ENCODE data around the gene SCG3.

Gene SCG3

DNA sequence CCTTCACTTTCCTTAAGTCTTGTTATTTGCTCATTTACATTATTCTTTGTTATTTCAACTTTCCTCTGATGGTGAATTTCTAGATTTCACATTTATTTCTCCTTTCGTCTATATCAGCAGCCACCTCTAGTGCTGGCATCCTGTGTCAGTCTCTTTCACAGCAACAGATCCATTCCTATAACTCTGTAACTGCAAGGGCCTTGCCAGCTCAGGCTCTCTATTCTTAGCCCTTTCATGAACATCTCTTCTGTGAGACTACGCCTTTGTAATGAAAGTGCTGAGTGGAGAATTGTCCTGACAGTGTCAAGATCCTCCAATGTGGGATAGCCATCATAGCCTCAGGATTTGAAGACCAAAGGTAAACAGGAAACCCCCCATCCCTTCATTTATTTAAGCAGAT is 3.9 kb upstream of the SCG3 start:
- peak in 2 of 56 donors; percentile 10 to 18 for DNase-seq

- DNase-seq, result no peak
These were observed 3.2 kb upstream of the SCG3 start for GRCh38 chr15:51678096-51678495.

DNA sequence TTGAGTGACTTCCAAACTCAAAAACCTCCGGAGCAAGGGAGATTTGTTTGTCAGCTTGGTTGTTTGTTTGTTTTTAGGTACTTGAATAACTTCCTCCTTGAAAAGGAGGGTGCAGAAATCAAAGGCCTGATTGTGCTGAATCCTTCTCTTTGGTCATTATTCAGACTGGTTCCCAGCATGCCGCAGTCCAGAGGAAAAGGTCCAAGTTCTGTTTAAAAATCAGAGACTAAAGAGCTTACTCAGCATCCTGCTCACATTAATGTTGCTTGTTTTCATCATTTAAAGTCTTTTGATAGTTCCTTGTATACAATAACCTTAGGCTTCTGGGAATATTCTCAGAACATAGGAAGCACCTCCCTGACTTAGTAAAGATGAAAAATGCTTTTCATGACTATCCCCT is 982 bp upstream of the SCG3 start:
- DNase-seq, result peak in 11 of 56 donors; percentile 2 to 43 (median 17)

GRCh38 chr15:51687565-51687964 is 6.3 kb downstream of the SCG3 start:
- no peak for DNase-seq

DNA sequence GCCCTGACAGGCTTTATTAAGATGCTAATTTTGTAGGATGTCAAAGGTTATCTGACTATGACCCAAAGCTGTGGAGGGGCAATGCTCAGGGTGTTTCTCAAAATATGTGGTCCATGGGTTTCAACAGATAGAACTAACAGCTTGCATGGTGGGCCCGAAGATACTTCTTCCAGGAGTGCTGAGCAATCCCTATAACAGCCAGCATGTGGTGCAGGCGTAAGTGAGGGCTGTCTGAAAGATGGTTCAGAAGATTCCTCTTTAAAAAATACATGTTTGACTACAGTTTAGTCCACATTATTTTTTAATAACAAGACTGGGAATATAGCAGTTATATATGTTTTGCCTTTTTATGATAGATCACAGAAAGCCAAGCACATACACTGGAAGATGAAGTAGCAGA is 7.6 kb downstream of the SCG3 start:
- DNase-seq, result no peak

DNA sequence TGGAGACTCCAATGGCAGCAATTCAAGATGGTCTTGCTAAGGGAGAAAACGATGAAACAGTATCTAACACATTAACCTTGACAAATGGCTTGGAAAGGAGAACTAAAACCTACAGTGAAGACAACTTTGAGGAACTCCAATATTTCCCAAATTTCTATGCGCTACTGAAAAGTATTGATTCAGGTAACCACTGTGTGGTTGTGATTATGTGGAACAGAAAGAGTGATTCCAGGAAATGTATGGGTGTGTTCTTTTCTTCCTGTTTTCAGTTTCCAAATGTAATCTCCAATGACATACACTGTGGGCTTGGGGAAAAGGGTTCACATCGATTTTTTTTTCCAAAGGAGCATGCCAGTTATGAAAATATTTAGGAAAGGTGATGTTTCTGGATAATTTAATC is 10.9 kb downstream of the SCG3 start:
- no peak for DNase-seq

DNA sequence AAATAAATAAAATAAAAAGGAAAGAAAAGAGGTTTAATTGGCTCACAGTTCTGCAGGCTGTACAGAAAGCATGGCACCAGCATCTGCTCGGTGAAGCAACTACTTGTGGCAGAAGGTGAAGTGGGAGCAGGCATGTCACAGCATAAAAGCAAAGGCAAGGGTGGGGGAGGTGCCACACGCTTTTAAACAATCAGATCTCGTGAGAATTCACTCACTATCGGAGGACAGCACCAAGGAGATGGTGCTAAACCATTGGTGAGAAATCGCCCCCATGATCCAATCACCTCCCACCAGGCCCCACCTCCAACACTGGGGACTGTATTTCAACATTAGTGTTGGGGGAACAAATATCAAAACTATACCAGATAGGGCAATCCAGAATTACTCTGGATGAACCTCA is 15.3 kb downstream of the SCG3 start:
- no peak for DNase-seq

GRCh38 chr15:51697163-51697562 is 15.9 kb downstream of the SCG3 start:
- no peak for DNase-seq

- DNase-seq, result no peak
These were observed 18.1 kb downstream of the SCG3 start for GRCh38 chr15:51699373-51699772.

GRCh38 chr15:51702710-51703109 is 21.4 kb downstream of the SCG3 start:
- no peak for DNase-seq

- DNase-seq, result no peak
These were observed 25.0 kb downstream of the SCG3 start for GRCh38 chr15:51706291-51706690.

- DNase-seq, result no peak
These were observed 25.8 kb downstream of the SCG3 start for GRCh38 chr15:51706926-51707608.

DNA sequence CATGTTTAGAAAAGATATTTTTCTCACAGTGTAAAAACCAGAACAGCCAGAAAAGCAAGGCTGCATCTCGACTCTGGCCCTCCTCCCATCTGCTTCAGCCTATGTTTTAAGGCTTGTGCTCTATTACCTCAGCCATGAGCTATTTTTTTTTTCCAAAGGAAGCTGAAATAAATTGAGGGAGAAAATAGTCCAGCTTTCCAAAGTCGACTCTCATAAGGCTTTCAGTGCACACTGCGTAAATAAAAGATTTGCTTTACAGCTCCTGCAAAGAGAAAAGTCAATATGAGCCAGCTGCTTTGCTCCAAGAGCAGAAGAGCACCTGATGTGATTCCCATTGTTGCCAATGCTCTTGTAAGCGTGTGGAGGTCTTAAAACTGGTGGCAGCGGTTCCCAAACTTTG is 26.7 kb downstream of the SCG3 start:
- peak in 1 of 56 donors; percentile 7 for DNase-seq

DNA sequence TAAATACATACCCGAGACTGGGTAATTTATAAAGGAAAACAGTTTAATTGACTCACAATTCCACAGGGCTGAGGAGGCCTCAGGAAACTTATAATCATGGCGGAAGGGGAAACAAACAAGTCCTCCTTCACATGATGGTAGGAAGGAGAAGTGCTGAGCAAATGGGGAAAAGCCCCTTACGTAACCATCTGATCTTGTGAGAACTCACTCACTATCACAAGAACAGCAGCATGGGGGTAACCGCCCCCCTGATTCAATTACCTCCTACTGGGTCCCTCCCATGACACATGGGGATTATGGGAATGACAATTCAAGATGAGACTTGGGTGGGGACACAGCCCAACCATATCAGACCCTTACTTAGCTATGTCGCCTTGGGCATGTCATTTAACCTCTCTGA is 27.7 kb downstream of the SCG3 start:
- DNase-seq, result no peak

- DNase-seq, result no peak
These were observed 32.9 kb downstream of the SCG3 start for GRCh38 chr15:51714162-51714561.

GRCh38 chr15:51714911-51715310 is 33.6 kb downstream of the SCG3 start:
- no peak for DNase-seq

DNA sequence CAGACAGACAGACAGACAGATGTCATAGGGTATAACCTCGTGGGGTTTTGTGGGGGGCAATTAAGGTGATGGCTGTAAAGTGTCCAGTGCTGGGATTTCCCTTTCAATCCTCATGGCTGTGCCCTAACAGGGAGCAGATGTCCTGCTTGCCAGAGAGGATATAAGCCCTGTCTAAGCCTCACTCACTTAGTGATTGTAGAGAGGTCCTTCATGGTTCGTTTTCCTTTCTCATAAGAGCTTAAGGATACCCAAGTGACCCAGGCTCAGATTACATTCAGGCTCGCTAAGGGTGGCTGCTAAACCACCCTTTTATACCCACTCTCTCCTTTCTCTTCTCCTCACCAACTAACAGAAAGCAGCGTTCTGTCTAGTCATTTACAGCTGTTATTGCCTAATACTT is 36.9 kb downstream of the SCG3 start:
- no peak for DNase-seq

- no peak for DNase-seq
These were observed 37.4 kb downstream of the SCG3 start for GRCh38 chr15:51718746-51719145.

- DNase-seq, result no peak
These were observed 39.1 kb downstream of the SCG3 start for GRCh38 chr15:51720201-51720995.

- DNase-seq, result no peak
These were observed 40.1 kb downstream of the SCG3 start for GRCh38 chr15:51721199-51721960.

DNA sequence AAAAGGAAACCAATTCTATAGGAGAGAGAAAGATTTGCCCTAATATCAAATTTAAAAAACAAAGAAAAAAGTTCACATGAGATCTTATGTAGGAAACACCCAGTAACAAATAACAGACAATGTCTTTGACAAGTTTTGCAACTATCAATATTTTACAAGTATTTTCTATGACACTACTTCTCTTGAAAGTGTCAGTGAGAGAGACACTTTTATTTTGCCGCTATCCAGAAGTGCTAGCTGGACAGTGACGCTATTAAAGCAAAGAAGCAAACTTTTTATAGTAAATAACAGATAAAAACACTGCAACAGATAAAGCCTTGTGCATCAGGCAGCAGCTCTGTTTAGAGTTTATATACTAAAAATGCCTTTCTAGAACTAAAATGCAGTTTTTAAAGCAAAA is 42.9 kb downstream of the SCG3 start:
- no peak for DNase-seq

- DNase-seq, result no peak
These were observed 43.4 kb downstream of the SCG3 start for GRCh38 chr15:51724673-51725072.
